MM.1S (cell line): Measurements from ENCODE around the gene CNPPD1.

Source experiments
- DNase-seq: peaks from one replicate; pipeline ENCODE4 v3.0.0-alpha.2; 2015
- H2AFZ ChIP-seq: fragments of 300-600 bp; sonication (generic); 2 replicates; pipeline ENCODE4 v1.6.0; 2016; ENCODE audit warnings: antibody characterized with exemption, low read length
- H3F3A ChIP-seq: fragments of 300-600 bp; sonication (generic); 2 replicates; pipeline ENCODE4 v1.6.1; 2016; ENCODE audit warnings: mild to moderate bottlenecking, antibody characterized with exemption, low read length, moderate library complexity, mixed read lengths; ENCODE audit not compliant: insufficient read depth
- H3K27ac ChIP-seq: fragments of 300-600 bp; sonication (generic); 2 replicates; pipeline ENCODE4 v1.5.1; 2016; ENCODE audit warnings: mild to moderate bottlenecking, low read length
- H3K27me3 ChIP-seq: fragments of 300-600 bp; sonication (generic); replicated peaks from 2 replicates; pipeline ENCODE4 v1.6.0; 2016; ENCODE audit warnings: low read length; ENCODE audit not compliant: insufficient read depth
- H3K36me3 ChIP-seq: fragments of 300-600 bp; sonication (generic); replicated peaks from 2 replicates; pipeline ENCODE4 v1.6.1; 2016; ENCODE audit warnings: mild to moderate bottlenecking, low read length, mixed read lengths; ENCODE audit not compliant: insufficient read depth
- H3K4me1 ChIP-seq: fragments of 300-600 bp; sonication (generic); 2 replicates; pipeline ENCODE4 v1.6.1; 2016; ENCODE audit warnings: low read length, mixed read lengths
- H3K4me2 ChIP-seq: fragments of 300-600 bp; sonication (generic); 2 replicates; pipeline ENCODE4 v1.6.0; 2016; ENCODE audit warnings: low read depth, low read length
- H3K4me3 ChIP-seq: fragments of 300-600 bp; sonication (generic); 2 replicates; pipeline ENCODE4 v1.5.1; 2016; ENCODE audit warnings: low read length, mixed read lengths
- H3K79me2 ChIP-seq: fragments of 300-600 bp; sonication (generic); 2 replicates; pipeline ENCODE4 v1.6.1; 2016; ENCODE audit warnings: mixed run types, low read length, mixed read lengths
- H3K9ac ChIP-seq: fragments of 300-600 bp; sonication (generic); 2 replicates; pipeline ENCODE4 v1.6.1; 2016; ENCODE audit warnings: low read length, mixed read lengths
- H3K9me2 ChIP-seq: fragments of 300-600 bp; sonication (generic); replicated peaks from 2 replicates; pipeline ENCODE4 v1.6.1; 2016; ENCODE audit warnings: mild to moderate bottlenecking, low read length, mixed read lengths; ENCODE audit not compliant: insufficient read depth
- H3K9me3 ChIP-seq: fragments of 300-600 bp; sonication (generic); replicated peaks from 2 replicates; pipeline ENCODE4 v1.6.1; 2016; ENCODE audit warnings: mild to moderate bottlenecking, low read length, mixed read lengths; ENCODE audit not compliant: insufficient read depth
- H4K20me1 ChIP-seq: fragments of 300-600 bp; sonication (generic); 2 replicates; pipeline ENCODE4 v1.6.1; 2016; ENCODE audit warnings: mild to moderate bottlenecking, low read length, moderate library complexity, mixed read lengths; ENCODE audit not compliant: insufficient read depth
- CTCF ChIP-seq: fragments of 300-600 bp; sonication (generic); IDR thresholded peaks from 2 replicates; pipeline ENCODE4 v1.5.1; 2016; ENCODE audit warnings: antibody characterized with exemption, low read length, mixed read lengths
- EZH2 ChIP-seq: fragments of 300-600 bp; sonication (generic); optimal IDR thresholded peaks from 2 replicates; pipeline ENCODE3; 2017; ENCODE audit warnings: low read depth, mild to moderate bottlenecking, antibody characterized with exemption, low read length, mixed read lengths
- EZH2phosphoT487 ChIP-seq: fragments of 300-600 bp; sonication (generic); IDR thresholded peaks from 2 replicates; pipeline ENCODE4 v1.6.1; 2018; ENCODE audit warnings: antibody characterized with exemption, low read length

CNPPD1 gene

DNA sequence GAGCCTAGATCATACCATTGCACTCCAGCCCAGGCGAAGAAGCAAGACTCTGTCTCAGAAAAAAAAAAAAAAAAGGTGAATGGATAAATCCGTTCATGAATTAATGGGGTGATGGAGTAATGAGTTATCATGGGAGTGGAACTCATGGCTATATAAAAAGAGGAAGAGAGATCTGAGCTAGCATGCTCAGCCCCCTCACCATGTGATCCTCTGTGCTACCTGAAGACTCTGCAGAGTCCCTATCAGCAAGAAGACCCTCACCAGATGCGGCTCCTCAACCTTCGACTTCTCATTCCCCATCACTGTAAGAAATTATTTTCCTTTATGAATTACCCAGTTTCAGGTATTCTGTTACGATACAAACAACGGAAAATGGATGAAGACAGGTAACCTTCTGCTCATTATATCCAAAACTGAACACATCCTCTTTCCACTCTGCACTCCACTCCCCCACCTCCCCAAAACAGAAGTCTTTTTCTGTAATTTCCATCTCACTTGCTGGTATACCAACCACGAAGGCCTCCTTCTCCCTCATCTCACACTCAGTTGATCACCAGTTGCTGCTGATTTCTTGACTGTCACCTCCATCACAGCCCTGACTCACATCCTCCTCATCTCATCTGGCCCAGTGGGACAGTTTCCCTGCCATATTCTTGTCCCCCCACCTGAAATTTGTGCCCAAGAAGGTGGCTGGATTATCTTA lies 10.2 kb upstream of the CNPPD1 start:
- no peak overlapping the region for H3K27ac ChIP-seq
- H3K9me3 ChIP-seq, result no peaks in the 10 kb centered on the region
- DNase-seq, result no peak
- no peak for TF ChIP-seq EZH2
- TF ChIP-seq EZH2phosphoT487, result no peak
- no peak for TF ChIP-seq CTCF
- H4K20me1 ChIP-seq, result no peaks in the 10 kb centered on the region
- 0 out of 2 replicates have a peak, but pooled peaks cover 4% of the 10 kb centered on the region for H3K36me3 ChIP-seq
- no peak overlapping the region for H3K4me2 ChIP-seq
- no peak overlapping the region for H3K4me3 ChIP-seq
- no peaks in the 10 kb centered on the region for H3K27me3 ChIP-seq
- no peaks in the 10 kb centered on the region for H3K79me2 ChIP-seq
- H3F3A ChIP-seq, result no peaks in the 10 kb centered on the region
- no peaks in the 10 kb centered on the region for H3K4me1 ChIP-seq
- H2AFZ ChIP-seq, result no peak overlapping the region
- no peak overlapping the region for H3K9ac ChIP-seq
- H3K9me2 ChIP-seq, result no peaks in the 10 kb centered on the region

DNA sequence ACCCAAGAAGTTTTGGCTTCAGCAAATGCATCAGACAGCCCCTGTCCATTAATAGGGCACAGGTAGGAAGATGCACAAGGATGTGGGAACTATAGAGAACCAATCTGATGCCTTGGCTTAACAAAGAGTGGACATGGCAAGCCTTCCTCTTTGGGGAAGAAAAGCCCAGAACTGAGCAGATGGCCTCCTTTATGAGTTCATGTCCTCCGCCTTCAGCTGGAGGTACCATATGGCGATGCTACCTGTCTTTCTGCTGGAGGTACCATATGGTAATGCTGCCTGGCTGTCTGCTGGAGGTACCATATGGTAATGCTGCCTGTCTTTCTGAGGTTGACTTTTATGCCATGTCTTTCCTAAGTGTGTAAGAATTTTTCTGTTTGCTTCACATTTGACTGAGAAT lies 7.4 kb upstream of the CNPPD1 start:
- Histone ChIP-seq H3K27me3 (no peaks in the 10 kb centered on the region), H4K20me1 (no peaks in the 10 kb centered on the region), H2AFZ (no peak overlapping the region), H3K4me2 (no peak overlapping the region), H3K27ac (no peak overlapping the region), H3K79me2 (peaks cover 16% of the 10 kb centered on the region), H3K36me3 (peaks cover 4% of the 10 kb centered on the region; the same call in 1 of the 2 replicates), H3F3A (no peaks in the 10 kb centered on the region), H3K4me1 (peaks cover 3% of the 10 kb centered on the region; the same call in 1 of the 2 replicates), H3K9ac (no peak overlapping the region), H3K9me2 (no peaks in the 10 kb centered on the region), H3K4me3 (no peak overlapping the region), H3K9me3 (no peaks in the 10 kb centered on the region)
- TF ChIP-seq EZH2phosphoT487 (no peak), CTCF (no peak), EZH2 (no peak)
- no peak for DNase-seq

DNA sequence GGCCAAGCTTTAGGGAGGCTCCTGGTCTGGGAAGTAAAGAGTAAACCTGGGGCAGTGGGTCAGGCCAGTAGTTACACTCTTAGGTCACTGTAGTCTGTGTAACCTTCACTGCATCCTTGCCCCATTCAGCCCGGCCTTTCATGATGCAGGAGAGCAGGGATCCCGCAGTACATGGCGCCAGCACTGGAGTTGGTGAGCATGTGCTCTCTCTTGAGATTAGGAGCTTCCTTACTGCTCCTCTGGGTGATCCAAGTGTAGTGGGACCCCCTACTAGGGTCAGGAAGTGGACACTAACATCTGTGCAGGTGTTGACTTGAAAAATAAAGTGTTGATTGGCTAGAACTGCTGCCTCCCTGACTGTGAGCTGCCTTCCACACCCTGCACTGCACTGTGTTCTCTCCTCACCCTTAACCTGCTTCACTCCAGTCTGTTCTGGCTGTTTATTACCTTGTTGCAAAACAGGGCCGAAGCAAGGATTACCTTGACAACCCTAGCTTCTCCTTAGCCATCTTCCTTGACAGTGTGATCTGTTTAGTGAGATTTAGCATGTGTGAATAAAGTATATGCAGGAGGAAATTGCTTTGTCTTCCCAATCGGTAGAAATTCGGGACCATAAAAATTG lies 6.5 kb upstream of the CNPPD1 start:
- H3K4me3 ChIP-seq, result no peak overlapping the region
- no peak overlapping the region for H2AFZ ChIP-seq
- peaks cover 4% of the 10 kb centered on the region; the same call in 1 of the 2 replicates for H3K36me3 ChIP-seq
- H3K9ac ChIP-seq, result no peak overlapping the region
- H3K27ac ChIP-seq, result no peak overlapping the region
- H3K79me2 ChIP-seq, result peaks cover 24% of the 10 kb centered on the region
- no peaks in the 10 kb centered on the region for H3K9me2 ChIP-seq
- peaks cover 7% of the 10 kb centered on the region; the same call in 1 of the 2 replicates for H3K4me1 ChIP-seq
- no peaks in the 10 kb centered on the region for H4K20me1 ChIP-seq
- H3K27me3 ChIP-seq, result no peaks in the 10 kb centered on the region
- no peak for DNase-seq
- no peaks in the 10 kb centered on the region for H3K9me3 ChIP-seq
- H3K4me2 ChIP-seq, result no peak overlapping the region
- no peaks in the 10 kb centered on the region for H3F3A ChIP-seq
- TF ChIP-seq EZH2 (no peak), EZH2phosphoT487 (no peak), CTCF (no peak)
